ENCODE data around the gene RBKS. TPM values are rescaled to one million over a fixed set of nuclear protein-coding genes. Genes with fewer than 3 reads are reported as not detected.

The RBKS gene
- total RNA-seq, 1 donor from 2014 or later = 2.0 TPM

DNA sequence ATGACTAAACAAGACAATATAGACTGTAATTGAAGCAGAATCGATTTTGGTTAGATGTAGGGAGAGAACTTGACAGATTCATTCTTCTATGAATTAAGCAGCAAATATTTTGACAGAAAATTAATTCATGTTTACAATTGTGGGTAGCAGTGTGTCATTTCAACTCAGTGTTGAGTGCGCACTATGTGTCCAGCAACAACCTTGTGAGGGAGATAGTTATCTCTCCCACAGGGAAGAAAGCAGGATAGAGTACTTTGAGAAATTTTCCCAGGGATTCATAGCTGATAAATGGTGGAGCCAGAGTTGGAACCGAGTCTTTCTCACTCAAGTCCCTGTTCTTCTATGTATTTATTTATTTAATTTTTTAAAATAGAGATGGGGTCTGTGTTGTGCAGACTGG lies 113.5 kb downstream of the RBKS start:
- Mint-ChIP-seq H3K4me3 (ENCODE audit: unreplicated experiment) (no peak overlapping the region), H3K27ac (ENCODE audit: unreplicated experiment) (no peak overlapping the region), H3K9me3 (ENCODE audit: unreplicated experiment) (no peaks in the 10 kb centered on the region), H3K36me3 (ENCODE audit: low read depth, unreplicated experiment) (no peaks in the 10 kb centered on the region), H3K4me1 (ENCODE audit: unreplicated experiment) (peaks cover 39% of the 10 kb centered on the region), H3K27me3 (ENCODE audit: unreplicated experiment) (no peaks in the 10 kb centered on the region)
- DNase-seq (ENCODE audit: low spot score) = no peak
- TF ChIP-seq, protein P1, sequence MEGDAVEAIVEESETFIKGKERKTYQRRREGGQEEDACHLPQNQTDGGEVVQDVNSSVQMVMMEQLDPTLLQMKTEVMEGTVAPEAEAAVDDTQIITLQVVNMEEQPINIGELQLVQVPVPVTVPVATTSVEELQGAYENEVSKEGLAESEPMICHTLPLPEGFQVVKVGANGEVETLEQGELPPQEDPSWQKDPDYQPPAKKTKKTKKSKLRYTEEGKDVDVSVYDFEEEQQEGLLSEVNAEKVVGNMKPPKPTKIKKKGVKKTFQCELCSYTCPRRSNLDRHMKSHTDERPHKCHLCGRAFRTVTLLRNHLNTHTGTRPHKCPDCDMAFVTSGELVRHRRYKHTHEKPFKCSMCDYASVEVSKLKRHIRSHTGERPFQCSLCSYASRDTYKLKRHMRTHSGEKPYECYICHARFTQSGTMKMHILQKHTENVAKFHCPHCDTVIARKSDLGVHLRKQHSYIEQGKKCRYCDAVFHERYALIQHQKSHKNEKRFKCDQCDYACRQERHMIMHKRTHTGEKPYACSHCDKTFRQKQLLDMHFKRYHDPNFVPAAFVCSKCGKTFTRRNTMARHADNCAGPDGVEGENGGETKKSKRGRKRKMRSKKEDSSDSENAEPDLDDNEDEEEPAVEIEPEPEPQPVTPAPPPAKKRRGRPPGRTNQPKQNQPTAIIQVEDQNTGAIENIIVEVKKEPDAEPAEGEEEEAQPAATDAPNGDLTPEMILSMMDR (IDR thresholded peaks at IDR 0.05; ENCODE audit: unreplicated experiment) = no peak

DNA sequence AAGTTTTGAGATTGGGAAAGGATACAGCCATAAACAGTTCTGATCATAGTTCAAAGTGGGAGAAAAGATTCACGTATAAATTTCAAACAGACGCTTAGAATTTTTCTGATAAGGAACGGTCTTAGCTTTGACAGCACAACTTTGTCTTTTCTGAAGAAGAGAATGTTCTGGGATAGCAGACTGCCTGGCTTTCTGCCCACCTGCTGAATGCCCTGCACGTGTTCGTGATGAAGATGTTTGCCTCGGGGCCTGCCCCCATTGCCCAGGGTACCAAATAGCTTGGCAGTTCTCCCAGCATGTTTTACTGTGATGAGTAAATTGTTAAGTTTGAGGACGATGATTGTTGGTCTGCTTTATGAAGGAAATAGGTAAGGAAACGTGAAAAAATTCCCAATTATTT lies 114.1 kb downstream of the RBKS start:
- H3K27me3 Mint-ChIP-seq (ENCODE audit: unreplicated experiment) = peaks cover under 1% of the 10 kb centered on the region
- TF ChIP-seq, protein P1 (IDR thresholded peaks at IDR 0.05; ENCODE audit: unreplicated experiment) = no peak
- peaks cover 42% of the 10 kb centered on the region for H3K4me1 Mint-ChIP-seq (ENCODE audit: unreplicated experiment)
- no peaks in the 10 kb centered on the region for H3K9me3 Mint-ChIP-seq (ENCODE audit: unreplicated experiment)
- peaks cover 1% of the 10 kb centered on the region for H3K36me3 Mint-ChIP-seq (ENCODE audit: low read depth, unreplicated experiment)
- H3K27ac Mint-ChIP-seq (ENCODE audit: unreplicated experiment) = no peak overlapping the region
- no peak overlapping the region for H3K4me3 Mint-ChIP-seq (ENCODE audit: unreplicated experiment)
- DNase-seq (ENCODE audit: low spot score) = no peak

- Mint-ChIP-seq H3K4me3 (ENCODE audit: unreplicated experiment) (peak overlapping the region; percentile 63), H3K27me3 (ENCODE audit: unreplicated experiment) (peaks cover 2% of the 10 kb centered on the region), H3K9me3 (ENCODE audit: unreplicated experiment) (no peaks in the 10 kb centered on the region), H3K4me1 (ENCODE audit: unreplicated experiment) (peaks cover 37% of the 10 kb centered on the region), H3K27ac (ENCODE audit: unreplicated experiment) (peak overlapping the region; percentile 77), H3K36me3 (ENCODE audit: low read depth, unreplicated experiment) (peaks cover 3% of the 10 kb centered on the region)
- TF ChIP-seq, protein P1 (IDR thresholded peaks at IDR 0.05; ENCODE audit: unreplicated experiment) = no peak
- DNase-seq (ENCODE audit: low spot score) = no peak
Measured at GRCh38 chr2:27773959-27774358, 116.2 kb downstream of the RBKS start.

DNA sequence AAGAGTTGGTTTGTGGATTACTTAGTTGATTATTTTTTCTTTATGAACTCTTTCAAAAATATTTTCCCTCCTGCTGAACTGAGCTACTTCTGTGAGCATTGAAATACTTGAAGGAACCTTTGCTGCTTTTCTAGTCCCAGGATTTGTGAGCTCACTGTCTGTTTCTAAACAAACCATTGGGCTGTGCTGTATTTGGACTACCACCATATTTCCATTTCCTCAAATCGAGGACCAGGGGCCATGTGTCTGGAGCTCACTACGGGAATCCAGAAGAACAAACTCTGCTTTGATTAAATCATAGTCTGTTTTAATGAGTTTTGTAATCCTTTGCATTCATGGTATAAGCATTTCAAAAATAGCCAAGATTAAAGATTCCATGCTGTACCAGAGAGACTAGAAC lies 117.4 kb downstream of the RBKS start:
- peak overlapping the region; percentile 88 for H3K4me3 Mint-ChIP-seq (ENCODE audit: unreplicated experiment)
- no peak for DNase-seq (ENCODE audit: low spot score)
- H3K4me1 Mint-ChIP-seq (ENCODE audit: unreplicated experiment) = peaks cover 31% of the 10 kb centered on the region
- peaks cover 3% of the 10 kb centered on the region for H3K36me3 Mint-ChIP-seq (ENCODE audit: low read depth, unreplicated experiment)
- H3K27me3 Mint-ChIP-seq (ENCODE audit: unreplicated experiment) = peaks cover 2% of the 10 kb centered on the region
- H3K9me3 Mint-ChIP-seq (ENCODE audit: unreplicated experiment) = no peaks in the 10 kb centered on the region
- TF ChIP-seq, protein P1 (IDR thresholded peaks at IDR 0.05; ENCODE audit: unreplicated experiment) = no peak
- peak overlapping the region; percentile 36 for H3K27ac Mint-ChIP-seq (ENCODE audit: unreplicated experiment)

GRCh38 chr2:27771548-27772335 lies 118.4 kb downstream of the RBKS start, which contains the start of gene MRPL33:
Gene MRPL33, plus strand, starts transcription at chr2:27771719. Its CDS starts 59 bp downstream, at chr2:27771778.
- H3K9me3 Mint-ChIP-seq (ENCODE audit: unreplicated experiment) = no peaks in the 10 kb centered on the region
- H3K27ac Mint-ChIP-seq (ENCODE audit: unreplicated experiment) = peak within 1 kb of the TSS; percentile 97
- peak within 1 kb of the TSS; percentile 95 for H3K4me3 Mint-ChIP-seq (ENCODE audit: unreplicated experiment)
- DNase-seq (ENCODE audit: low spot score) = peak; percentile 90
- TF ChIP-seq, protein P1 (IDR thresholded peaks at IDR 0.05; ENCODE audit: unreplicated experiment) = no peak
- H3K4me1 Mint-ChIP-seq (ENCODE audit: unreplicated experiment) = peaks cover 31% of the 10 kb centered on the region
- peaks cover 3% of the 10 kb centered on the region for H3K27me3 Mint-ChIP-seq (ENCODE audit: unreplicated experiment)
- peaks cover 3% of the 10 kb centered on the region for H3K36me3 Mint-ChIP-seq (ENCODE audit: low read depth, unreplicated experiment)
